NCI-H526 (cell line): Measurements from ENCODE around the gene KIRREL3.
A peak's percentile ranks its signal among the peaks of the same experiment; 100 is the strongest.

Source experiments
- DNase-seq, 2 experiments: peaks; one replicate each; lab custom pipeline; 2025; lab: John Stamatoyannopoulos, UW

Gene KIRREL3

GRCh38 chr11:126419801-126420697, 580.5 kb downstream of the KIRREL3 start:
- no peak for DNase-seq

- DNase-seq, result no peak
Measured at GRCh38 chr11:126418887-126419286, 581.7 kb downstream of the KIRREL3 start.

DNA sequence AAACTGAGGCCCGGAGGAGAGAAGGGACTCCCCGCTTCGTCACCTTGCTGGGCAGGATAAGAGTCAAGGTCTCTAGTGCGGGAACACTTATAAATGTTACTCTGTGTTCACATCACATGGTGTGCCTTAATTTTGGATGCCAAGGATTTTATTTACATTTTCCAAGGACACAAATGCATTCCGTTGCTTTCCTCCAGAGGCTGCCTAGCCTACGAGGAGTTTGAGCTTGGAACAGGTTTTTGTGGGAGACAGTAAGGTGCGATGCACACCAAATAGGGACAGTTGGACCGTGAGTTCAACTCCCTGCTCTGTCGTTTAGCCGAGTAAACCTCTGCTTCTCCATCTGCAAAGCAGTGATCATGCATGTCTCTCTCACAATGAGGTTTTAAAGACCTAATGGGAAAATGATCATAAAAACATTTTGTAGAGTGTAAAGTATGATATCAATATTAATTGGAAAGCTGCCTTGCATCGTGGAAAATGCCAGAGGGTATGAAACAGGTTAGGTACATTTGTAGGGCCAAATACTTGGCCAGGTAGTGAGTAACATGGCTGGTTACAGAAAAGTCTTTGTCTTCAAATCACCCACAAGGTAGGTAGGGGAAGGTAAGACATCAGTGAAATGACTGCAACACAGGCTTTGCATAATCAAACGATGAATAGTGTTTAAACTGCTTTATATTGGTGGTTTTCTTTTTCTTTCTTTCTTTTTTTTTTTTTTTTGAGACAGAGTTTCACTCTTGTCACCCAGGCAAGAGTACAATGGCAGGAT, 583.3 kb downstream of the KIRREL3 start:
- DNase-seq, result peak in 1 of 2 experiments; percentile 34

DNA sequence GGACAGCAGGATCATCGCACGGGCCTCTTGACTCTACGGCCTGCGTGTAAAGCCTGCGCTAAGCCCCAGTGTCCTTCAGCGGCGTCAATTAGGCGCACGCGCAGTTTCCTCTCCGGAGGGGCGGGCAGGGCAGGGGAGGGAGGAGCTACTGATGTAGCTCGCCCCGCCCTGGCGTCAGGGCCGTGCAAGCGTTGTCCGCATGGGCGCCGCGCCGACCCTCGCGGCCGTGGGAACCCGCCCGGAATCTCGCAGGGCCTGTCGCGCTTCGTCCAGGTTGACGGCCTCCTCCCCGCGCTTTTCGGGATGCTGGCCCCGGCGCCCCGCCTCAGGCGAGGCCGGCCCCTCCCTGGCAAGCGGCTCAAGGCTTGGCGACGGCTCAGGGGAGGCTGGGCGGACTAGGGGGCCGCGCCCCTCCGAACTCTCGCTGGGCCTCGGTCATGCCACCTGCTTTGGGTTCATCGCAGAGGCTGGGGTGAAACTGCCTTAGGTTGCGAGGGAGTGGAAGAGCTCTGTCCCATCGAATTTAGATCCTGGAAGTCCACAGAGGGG, 584.0 kb downstream of the KIRREL3 start:
- peak; percentile 79 to 97 for DNase-seq

DNA sequence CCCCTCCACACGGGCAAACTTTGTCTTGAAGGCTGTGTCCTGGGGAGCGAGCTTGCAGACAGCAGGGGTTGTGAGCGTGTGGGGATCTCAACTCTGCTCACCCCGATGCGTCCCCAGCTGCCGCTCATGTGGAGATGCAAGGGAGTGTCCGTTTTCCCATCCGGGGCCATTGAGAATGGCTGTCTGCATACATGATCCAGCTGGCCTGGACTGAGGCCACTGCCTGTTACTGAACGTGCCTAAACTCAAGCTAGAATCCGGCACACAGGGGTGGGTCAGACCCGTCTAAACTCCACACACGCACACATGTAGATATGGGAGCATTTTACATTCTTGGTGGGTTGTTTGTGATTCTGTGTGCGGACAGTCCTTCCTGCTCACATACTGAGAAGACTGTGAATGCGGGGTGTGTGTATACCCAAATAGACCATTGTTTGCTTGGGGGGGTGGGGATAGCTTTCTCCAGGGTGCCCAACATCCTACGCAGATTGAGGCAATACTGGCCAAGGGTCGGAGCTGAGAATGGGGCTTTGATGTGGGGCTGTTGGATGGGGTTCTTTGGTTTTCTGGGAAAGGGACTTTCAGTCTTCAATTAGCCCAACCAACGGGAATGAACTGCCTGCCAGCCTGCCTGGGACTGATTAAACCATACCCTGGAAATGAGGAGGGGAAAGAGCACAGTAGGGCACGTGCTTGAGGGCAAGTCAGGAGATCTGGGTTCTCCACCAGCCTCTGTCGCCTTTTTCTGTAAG, 584.7 kb downstream of the KIRREL3 start:
- DNase-seq, result no peak

DNA sequence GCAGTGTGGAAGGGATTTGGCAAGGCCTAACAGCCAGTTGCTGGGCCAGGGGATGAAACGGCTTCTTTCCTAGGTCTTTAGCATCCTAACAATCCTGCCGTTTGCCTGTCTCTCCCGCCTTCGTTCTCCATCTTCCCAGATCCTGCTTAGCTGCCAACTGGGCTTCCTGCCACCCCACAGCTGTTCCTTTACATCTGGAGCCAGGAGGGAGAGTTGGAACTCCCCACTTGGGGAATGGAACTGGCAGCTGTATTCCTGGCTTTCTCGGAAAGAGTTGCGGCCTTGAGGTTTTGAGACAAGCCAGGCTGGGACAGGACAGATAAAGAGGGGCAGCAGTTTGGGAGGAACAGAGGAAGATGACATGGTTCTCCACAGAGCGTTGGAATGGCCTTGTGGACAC, 585.4 kb downstream of the KIRREL3 start:
- DNase-seq, result no peak

- DNase-seq, result no peak
Measured at GRCh38 chr11:126414615-126415014, 586.0 kb downstream of the KIRREL3 start.

GRCh38 chr11:126413843-126414405, 586.6 kb downstream of the KIRREL3 start:
- no peak for DNase-seq

- no peak for DNase-seq
Measured at GRCh38 chr11:126413426-126413825, 587.1 kb downstream of the KIRREL3 start.

DNA sequence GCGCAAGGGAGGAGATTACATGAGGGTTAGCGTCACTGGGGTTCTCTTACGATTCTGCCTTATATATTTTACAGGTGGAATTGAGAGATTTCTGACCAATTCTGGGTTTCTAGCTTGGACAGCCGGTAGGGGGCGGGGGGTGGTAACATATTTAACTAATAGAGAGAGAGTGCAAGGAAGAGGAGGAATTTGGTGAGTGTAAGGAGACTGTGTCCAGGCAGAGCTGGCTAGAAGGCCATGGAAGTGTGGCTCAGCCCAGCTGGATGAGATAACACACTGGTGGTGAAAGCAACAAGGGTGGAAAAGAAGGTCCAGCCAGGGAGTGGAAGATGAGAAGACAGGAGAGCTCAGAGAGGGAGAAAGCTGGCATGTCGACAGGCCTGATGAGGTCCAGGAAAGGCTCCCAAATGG, 588.6 kb downstream of the KIRREL3 start:
- peak in 1 of 2 experiments; percentile 29 for DNase-seq

GRCh38 chr11:126410649-126411048, 589.9 kb downstream of the KIRREL3 start:
- DNase-seq, result no peak

GRCh38 chr11:126409620-126409985, 591.0 kb downstream of the KIRREL3 start:
- DNase-seq, result no peak

DNA sequence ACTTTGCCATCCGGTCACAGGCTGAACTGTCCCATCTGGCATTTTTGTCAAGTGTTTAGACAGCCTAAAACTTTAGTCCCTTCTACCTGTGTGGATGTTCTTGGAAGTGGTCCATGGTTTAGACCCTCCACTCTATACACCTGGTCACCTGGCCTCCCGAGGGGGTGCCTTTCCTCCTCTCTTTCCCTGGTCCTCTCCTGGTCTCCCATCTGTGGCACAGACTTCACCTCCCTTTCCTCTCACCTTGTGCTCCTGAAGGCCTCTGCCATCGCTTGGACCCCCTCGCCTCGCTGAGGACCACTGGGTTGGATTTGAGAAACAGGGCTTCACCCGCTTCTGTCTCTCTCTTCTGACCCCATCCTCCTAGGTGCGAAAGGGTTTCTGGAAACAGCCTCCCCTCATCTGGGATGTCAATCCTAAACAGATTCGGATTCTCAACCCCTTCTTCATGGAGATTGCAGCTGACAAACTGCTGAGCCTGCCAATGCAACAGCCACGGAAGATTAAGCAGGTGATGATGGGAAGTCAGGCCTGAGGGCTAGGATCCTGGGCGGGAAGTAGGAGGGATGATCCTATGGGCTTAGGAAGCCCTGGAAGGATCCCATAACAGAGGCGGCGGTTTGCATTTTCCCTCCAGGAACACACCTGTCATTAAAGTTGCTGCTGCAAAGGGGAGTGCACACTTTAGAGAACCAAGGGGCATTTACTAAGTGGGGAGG, 591.5 kb downstream of the KIRREL3 start:
- no peak for DNase-seq

DNA sequence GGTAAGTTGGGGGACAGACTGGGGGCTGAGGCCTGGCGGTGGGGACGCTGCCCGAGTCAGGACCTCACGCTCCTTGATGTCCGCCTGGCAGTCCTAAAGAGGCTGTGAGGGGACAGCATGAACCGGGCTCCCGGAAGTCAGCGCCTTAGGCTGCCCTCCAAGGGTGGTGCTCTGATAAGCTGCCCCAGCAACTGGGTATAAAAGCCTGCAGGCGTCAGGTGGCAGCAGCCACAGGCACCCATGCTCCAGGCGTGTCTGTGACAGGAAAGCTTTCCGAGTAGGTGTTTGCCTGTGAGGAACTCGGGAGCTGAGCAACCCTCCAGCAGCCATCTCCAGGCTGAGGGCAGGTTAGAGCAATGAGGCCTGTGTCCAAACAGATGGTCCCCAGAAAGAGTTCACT, 592.1 kb downstream of the KIRREL3 start:
- DNase-seq, result no peak

DNA sequence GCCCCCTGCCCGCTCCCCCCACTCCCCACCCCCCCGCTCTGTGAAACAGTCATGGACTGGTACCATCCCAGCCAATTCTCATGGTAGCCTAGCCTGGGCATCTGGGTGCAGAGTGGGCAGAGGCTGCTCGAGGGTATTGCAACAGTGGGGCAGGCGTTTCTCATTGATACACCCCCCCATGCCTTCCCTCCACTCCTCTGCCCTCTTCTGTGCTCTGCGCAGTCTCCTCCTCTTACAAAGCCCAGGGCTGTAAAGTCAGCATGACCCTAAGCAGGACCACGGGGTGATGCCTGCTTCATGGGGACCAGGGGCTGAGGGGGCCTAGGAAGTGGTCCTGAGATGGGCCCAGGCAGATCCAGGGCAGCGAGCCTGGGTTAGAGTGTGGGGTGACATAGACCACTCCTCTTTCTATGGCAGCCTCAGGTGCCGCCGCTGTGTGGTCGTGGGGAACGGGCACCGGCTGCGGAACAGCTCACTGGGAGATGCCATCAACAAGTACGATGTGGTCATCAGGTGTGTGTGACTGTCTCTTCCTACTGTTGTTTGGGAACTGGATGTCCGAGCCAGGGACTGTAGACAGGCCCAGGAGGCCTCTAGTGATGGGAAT, 592.8 kb downstream of the KIRREL3 start:
- no peak for DNase-seq

GRCh38 chr11:126407101-126407521, 593.5 kb downstream of the KIRREL3 start:
- DNase-seq, result no peak

GRCh38 chr11:126406368-126406767, 594.2 kb downstream of the KIRREL3 start:
- no peak for DNase-seq

DNA sequence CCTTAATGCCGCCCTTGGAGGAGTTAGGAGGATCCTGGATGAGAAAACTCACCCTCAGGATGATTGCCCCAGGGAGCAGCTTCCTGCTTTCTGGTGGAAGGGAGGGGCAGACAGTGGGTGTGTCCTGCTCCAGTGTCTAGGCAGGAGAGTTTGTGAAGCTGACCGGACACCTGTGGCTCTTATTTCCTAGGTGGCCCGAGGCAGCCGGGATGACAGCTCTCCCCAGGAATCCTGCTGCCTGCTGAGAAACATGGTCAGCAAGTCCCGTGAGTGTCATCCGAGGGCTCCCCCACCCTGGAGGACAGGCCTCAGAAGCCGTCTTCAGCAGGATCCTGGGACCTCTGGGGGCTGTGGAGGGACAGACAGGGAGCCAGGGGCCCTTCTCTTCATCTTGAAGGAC, 594.7 kb downstream of the KIRREL3 start:
- DNase-seq, result no peak

DNA sequence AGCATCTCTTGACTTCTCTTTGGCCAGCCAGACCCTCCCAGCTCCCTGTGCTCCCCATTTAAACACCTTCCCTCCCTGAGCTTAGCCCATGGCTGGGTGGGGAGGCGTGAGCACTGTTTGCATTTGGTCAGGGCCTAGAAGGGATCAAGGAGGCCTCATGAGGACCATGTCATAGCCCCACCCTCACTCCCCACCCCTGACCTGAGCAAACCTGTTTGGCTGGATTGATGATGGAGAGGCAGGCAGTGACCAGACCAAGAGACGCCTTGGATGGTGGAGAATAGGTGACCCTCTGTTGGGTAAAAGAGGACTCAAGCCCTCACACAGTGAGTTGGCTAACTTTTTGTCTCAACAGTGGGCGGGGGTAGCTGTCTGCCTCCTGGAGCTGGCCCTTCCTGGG, 595.2 kb downstream of the KIRREL3 start:
- DNase-seq, result no peak

DNA sequence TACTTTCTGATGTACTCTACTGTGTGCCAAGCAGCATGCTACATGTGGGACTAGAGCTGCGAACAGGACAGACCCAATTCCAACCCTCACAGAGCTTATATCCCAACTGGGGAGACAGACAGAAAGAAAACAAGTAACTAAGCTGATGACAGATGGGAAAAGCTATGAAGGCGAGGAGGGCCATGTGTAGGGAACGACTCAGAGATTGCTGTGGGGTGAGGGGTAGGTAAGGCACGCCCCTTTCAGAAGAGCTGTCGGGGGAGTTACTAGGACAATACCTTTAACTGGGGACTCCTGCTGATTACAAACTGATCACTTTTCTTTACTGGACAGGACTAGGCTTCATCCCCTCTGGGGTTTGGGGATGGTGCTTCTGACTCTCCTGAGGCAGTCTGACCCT, 596.2 kb downstream of the KIRREL3 start:
- DNase-seq, result no peak

GRCh38 chr11:126403658-126404057, 596.9 kb downstream of the KIRREL3 start:
- no peak for DNase-seq
